HuH-7.5 (cell line): Measurements from ENCODE around the gene PRPF19.
A peak's percentile ranks its signal among the peaks of the same experiment; 100 is the strongest.

Experiments used
- DNase-seq: peaks from one replicate; pipeline ENCODE4 v3.0.0; 2011; ENCODE audit warnings: low spot score

The PRPF19 gene

DNA sequence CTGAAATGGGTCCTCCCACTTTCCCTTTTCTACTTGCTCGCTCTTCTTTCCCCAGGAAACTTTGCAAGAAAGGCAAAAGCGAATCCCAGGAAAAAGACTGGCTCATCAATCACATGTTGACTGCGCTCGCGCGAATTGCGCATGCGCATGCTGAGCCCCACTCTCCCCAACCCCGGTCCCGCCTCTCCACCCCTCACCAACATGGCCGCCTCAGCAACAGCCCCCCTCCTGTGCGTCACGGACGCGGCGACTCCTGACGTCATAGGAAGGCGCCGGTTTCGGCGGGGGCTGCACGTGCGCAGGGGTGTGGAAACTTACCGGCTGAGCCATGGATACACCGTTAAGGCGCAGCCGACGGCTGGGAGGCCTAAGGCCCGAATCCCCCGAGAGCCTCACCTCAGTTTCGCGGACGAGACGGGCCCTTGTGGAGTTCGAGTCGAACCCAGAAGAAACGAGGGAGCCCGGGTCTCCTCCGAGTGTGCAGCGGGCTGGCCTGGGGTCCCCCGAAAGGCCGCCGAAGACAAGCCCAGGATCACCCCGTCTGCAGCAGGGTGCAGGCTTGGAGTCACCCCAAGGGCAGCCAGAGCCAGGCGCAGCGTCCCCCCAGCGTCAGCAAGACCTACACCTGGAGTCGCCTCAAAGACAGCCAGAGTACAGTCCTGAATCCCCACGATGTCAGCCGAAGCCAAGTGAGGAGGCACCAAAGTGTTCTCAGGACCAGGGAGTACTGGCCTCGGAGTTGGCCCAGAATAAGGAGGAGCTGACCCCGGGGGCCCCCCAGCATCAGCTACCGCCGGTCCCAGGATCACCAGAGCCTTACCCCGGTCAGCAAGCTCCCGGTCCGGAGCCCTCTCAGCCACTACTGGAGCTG lies 64.4 kb downstream of the PRPF19 start, which contains the start of gene CCDC86:
Gene CCDC86 (plus strand): TSS at position 317 of the 871 bp plus-strand sequence. CDS start 12 bp downstream, at position 329.
- DNase-seq: peak; percentile 100
